Neural cell (in vitro differentiated cells): ENCODE results near the gene UBA1.

Experiments
- CTCF ChIP-seq: fragments of 450-650 bp; IDR thresholded peaks from 2 replicates; pipeline ENCODE4 v1.5.1; 2014; ENCODE audit warnings: antibody characterized with exemption, mild to moderate bottlenecking, moderate library complexity; ENCODE audit not compliant: poor library complexity, severe bottlenecking
- EP300 ChIP-seq: fragments of 450-650 bp; conservative IDR thresholded peaks from 2 replicates; pipeline ENCODE4 v1.6.1; 2014; ENCODE audit warnings: antibody characterized with exemption, mild to moderate bottlenecking, moderate library complexity; ENCODE audit not compliant: poor library complexity, severe bottlenecking
- MXI1 ChIP-seq: fragments of 450-650 bp; conservative IDR thresholded peaks from 2 replicates; pipeline ENCODE4 v1.6.1; 2014; ENCODE audit warnings: antibody characterized with exemption, mild to moderate bottlenecking; ENCODE audit not compliant: poor library complexity, severe bottlenecking
- POLR2AphosphoS5 ChIP-seq: IDR thresholded peaks from 2 replicates; pipeline ENCODE4 v1.6.1; 2012

DNA sequence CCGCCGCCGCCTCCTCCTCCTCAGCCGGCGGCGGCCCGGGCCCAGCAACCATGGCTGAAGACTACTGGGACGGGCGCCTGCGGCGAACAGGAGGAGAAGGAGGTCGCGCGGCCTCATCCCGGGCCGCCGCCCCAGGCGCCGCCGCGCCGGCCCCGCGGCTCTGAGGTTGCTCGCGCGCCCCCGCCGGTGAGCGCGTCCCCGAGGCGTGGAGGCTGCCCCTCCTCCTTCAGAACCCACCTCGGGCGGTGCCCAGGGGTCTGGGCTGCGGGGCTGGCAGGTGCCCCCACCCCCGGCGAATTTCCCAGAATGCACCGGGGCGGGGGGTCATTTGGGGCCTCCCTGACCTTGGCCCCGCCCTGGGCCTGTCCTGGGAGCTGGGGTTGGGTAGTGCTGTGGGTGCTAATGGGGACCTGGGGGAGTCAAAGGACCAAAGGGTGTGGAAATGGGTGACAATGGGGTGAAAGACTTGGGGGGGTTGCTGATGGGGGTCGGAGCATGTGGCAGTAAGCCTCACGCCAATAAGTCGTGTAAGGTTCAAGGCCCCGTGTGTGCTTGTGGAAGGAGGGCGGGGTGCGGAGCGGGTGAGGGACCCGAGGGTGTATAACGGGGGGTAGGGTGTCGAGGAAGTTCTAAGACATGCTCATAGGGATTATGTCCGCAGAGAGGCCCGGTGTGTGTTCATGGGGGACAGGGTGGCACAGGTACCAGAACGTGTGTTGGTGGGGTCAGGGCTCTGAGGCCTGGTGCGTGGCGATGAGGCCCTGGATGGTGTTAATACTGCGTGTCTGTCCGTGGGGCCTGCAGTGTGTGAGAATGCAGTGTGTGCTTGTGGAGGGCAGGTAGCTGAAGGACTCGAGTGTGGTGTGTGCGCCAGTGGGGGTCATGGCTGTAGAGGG lies 25.5 kb downstream of the UBA1 start:
- no peak for TF ChIP-seq CTCF
- TF ChIP-seq MXI1: peak; percentile 40
- no peak for TF ChIP-seq EP300
- no peak for TF ChIP-seq POLR2AphosphoS5
